DMS114 treated with DMSO at 0.1 percent for 48 hours (cell line): ENCODE data around the gene AFAP1L2.
"Not testable (repeated sequence)": the region's sequence is repeated elsewhere in the genome, so short reads cannot be mapped to it uniquely, and the experiment has no call there.

Experiments used
- DNase-seq: peaks from one replicate; lab custom pipeline; 2025; ENCODE audit not compliant: unreplicated experiment; lab: John Stamatoyannopoulos, UW

AFAP1L2 gene

GRCh38 chr10:114340816-114341215, 63.5 kb downstream of the AFAP1L2 start:
- DNase-seq: no peak

- no peak for DNase-seq
These were observed 66.5 kb downstream of the AFAP1L2 start for GRCh38 chr10:114337510-114338462.

- no peak for DNase-seq
These were observed 67.3 kb downstream of the AFAP1L2 start for GRCh38 chr10:114336823-114337509.

- no peak for DNase-seq
These were observed 68.7 kb downstream of the AFAP1L2 start for GRCh38 chr10:114335614-114336013.

- no peak for DNase-seq
These were observed 70.0 kb downstream of the AFAP1L2 start for GRCh38 chr10:114334301-114334700.

- not testable (repeated sequence) for DNase-seq
These were observed 70.9 kb downstream of the AFAP1L2 start for GRCh38 chr10:114333441-114333840.

- DNase-seq: no peak
These were observed 71.8 kb downstream of the AFAP1L2 start for GRCh38 chr10:114332301-114333192.

- no peak for DNase-seq
These were observed 74.5 kb downstream of the AFAP1L2 start for GRCh38 chr10:114329634-114330365.

GRCh38 chr10:114328874-114329273, 75.4 kb downstream of the AFAP1L2 start:
- DNase-seq: no peak

- DNase-seq: no peak
These were observed 75.9 kb downstream of the AFAP1L2 start for GRCh38 chr10:114328441-114328812.

- DNase-seq: no peak
These were observed 76.5 kb downstream of the AFAP1L2 start for GRCh38 chr10:114327537-114328440.

- DNase-seq: no peak
These were observed 77.5 kb downstream of the AFAP1L2 start for GRCh38 chr10:114326795-114327194.

GRCh38 chr10:114323023-114323422, 81.3 kb downstream of the AFAP1L2 start:
- DNase-seq: no peak

- DNase-seq: no peak
These were observed 82.0 kb downstream of the AFAP1L2 start for GRCh38 chr10:114322344-114322743.

- no peak for DNase-seq
These were observed 83.8 kb downstream of the AFAP1L2 start for GRCh38 chr10:114320249-114321116.

- no peak for DNase-seq
These were observed 84.7 kb downstream of the AFAP1L2 start for GRCh38 chr10:114319406-114320248.

GRCh38 chr10:114316744-114317143, 87.6 kb downstream of the AFAP1L2 start:
- DNase-seq: no peak
